Thoracic aorta (tissue), 2 donors: ENCODE data around the gene PARP12. TPM values are rescaled to one million over a fixed set of nuclear protein-coding genes. Genes with fewer than 3 reads are reported as not detected.

Experiments used
- ATAC-seq: fragments of 150-250 bp; one replicate; pipeline ENCODE4 v1.8.0; 2017; ENCODE audit warnings: low read depth; ENCODE audit not compliant: insufficient number of reproducible peaks, low FRiP score
- DNase-seq: peaks from one replicate; pipeline ENCODE4 v3.0.0-alpha.2; 2020; ENCODE audit warnings: low spot score
- H3K27ac ChIP-seq, 2 donors: fragments of 200-600 bp; sonication (generic); 1 replicate in 1 of 2; 2 replicates in 1 of 2; pipeline ENCODE4 v1.5.1; 2016; ENCODE audit warnings: mild to moderate bottlenecking in 2 of 2, moderate library complexity in 2 of 2
- H3K27me3 ChIP-seq: fragments of 200-600 bp; sonication (generic); replicated peaks from 2 replicates; pipeline ENCODE4 v1.6.0; 2016; ENCODE audit warnings: mild to moderate bottlenecking; ENCODE audit not compliant: insufficient read depth
- H3K36me3 ChIP-seq: fragments of 200-600 bp; sonication (generic); one replicate; pipeline ENCODE4 v1.5.1; 2016
- H3K4me1 ChIP-seq, 2 donors: fragments of 200-600 bp; sonication (generic); 1 replicate in 1 of 2; 2 replicates in 1 of 2; pipeline versions ENCODE4 v1.5.1 to v1.6.0; 2016; ENCODE audit warnings: low read depth in 2 of 2, mild to moderate bottlenecking in 1 of 2; ENCODE audit not compliant: control insufficient read depth in 1 of 2
- H3K4me3 ChIP-seq: fragments of 200-600 bp; sonication (generic); 2 replicates; pipeline ENCODE4 v1.5.1; 2016; ENCODE audit warnings: mild to moderate bottlenecking
- H3K9me3 ChIP-seq: fragments of 200-600 bp; sonication (generic); 2 replicates; pipeline ENCODE4 v1.5.1; 2016
- CTCF ChIP-seq: fragments of 200-600 bp; sonication (generic); IDR thresholded peaks from one replicate; pipeline ENCODE4 v1.5.1; 2019; ENCODE audit warnings: antibody characterized with exemption
- total RNA-seq, 2 donors: library from RNA; depleted of rRNA; stranded (reverse); fragments of >200 nt; gene quantifications; one replicate each; pipeline versions ENCODE4 v1.1.0 to v1.2.3, GENCODE V29; 2016

The PARP12 gene
- total RNA-seq, 2 donors from 2014 or later, result 51.6 to 53.1 TPM

- no peak for DNase-seq
Observed at GRCh38 chr7:140017034-140017433, 45.7 kb downstream of the PARP12 start.

GRCh38 chr7:140016540-140016939 is 46.2 kb downstream of the PARP12 start:
- DNase-seq, result no peak
- Histone ChIP-seq H3K4me3 (no peak overlapping the region), H3K4me1 (no peaks in the 10 kb centered on the region), H3K9me3 (no peaks in the 10 kb centered on the region), H3K27ac (no peak overlapping the region), H3K27me3 (no peaks in the 10 kb centered on the region), H3K36me3 (no peaks in the 10 kb centered on the region)
- ATAC-seq, result peak; percentile 33
- TF ChIP-seq CTCF, result no peak

More at GRCh38 chr7:140017034-140017433, 45.7 kb downstream of the PARP12 start:
- Histone ChIP-seq H3K4me3 (no peak overlapping the region), H3K4me1 (peaks cover 0 to 5% of the 10 kb centered on the region in 2 donors), H3K27me3 (no peaks in the 10 kb centered on the region), H3K27ac (no peak overlapping the region), H3K9me3 (no peaks in the 10 kb centered on the region), H3K36me3 (no peaks in the 10 kb centered on the region)
- no peak for ATAC-seq
- TF ChIP-seq CTCF, result no peak

GRCh38 chr7:140015471-140015970 is 47.2 kb downstream of the PARP12 start:
- TF ChIP-seq CTCF, result no peak
- DNase-seq (no peak), ATAC-seq (no peak)
- Histone ChIP-seq H3K9me3 (no peaks in the 10 kb centered on the region), H3K4me3 (no peak overlapping the region), H3K4me1 (no peaks in the 10 kb centered on the region), H3K27me3 (no peaks in the 10 kb centered on the region), H3K27ac (no peak overlapping the region), H3K36me3 (no peaks in the 10 kb centered on the region)

GRCh38 chr7:140014123-140014522 is 48.6 kb downstream of the PARP12 start:
- no peak for TF ChIP-seq CTCF
- no peaks in the 10 kb centered on the region for H3K36me3 ChIP-seq
- H3K27ac ChIP-seq, result no peak overlapping the region
- ATAC-seq, result no peak
- DNase-seq, result no peak
- no peaks in the 10 kb centered on the region for H3K4me1 ChIP-seq
- H3K4me3 ChIP-seq, result no peak overlapping the region
- no peaks in the 10 kb centered on the region for H3K9me3 ChIP-seq
- no peaks in the 10 kb centered on the region for H3K27me3 ChIP-seq

- DNase-seq, result no peak
- Histone ChIP-seq H3K4me1 (no peaks in the 10 kb centered on the region), H3K27ac (no peak overlapping the region), H3K36me3 (no peaks in the 10 kb centered on the region), H3K27me3 (no peaks in the 10 kb centered on the region), H3K9me3 (no peaks in the 10 kb centered on the region), H3K4me3 (no peak overlapping the region)
- ATAC-seq, result no peak
- no peak for TF ChIP-seq CTCF
Observed at GRCh38 chr7:140013676-140014075, 49.1 kb downstream of the PARP12 start.
